CD4-positive, alpha-beta memory T cell (primary cell): Measurements from ENCODE around the gene DGUOK. TPM values are rescaled to one million over a fixed set of nuclear protein-coding genes. Genes with fewer than 3 reads are reported as not detected.
"Not testable (repeated sequence)": the region's sequence is repeated elsewhere in the genome, so short reads cannot be mapped to it uniquely, and the experiment has no call there.

Source experiments
- CTCF ChIA-PET: fragments of 350-600 bp; sonication (Branson Sonifier 250); formaldehyde crosslinking; loops from one replicate; lab custom pipeline; 2021; ENCODE audit warnings: inconsistent platforms; ENCODE audit not compliant: partially characterized antibody; lab: Charles Lee
- POLR2A ChIA-PET: fragments of 350-600 bp; sonication (Branson Sonifier 250); formaldehyde crosslinking; loops from one replicate; lab custom pipeline; 2021; ENCODE audit not compliant: partially characterized antibody; lab: Charles Lee
- DNase-seq, 5 donors: peaks; one replicate each; pipeline versions ENCODE4 v3.0.0 to v3.0.0-alpha.2; 2020 to 2022; ENCODE audit warnings: mixed read lengths in 1 of 5
- H3K27ac ChIP-seq: one replicate; pipeline ENCODE4 v1.7.0; 2013; ENCODE audit warnings: low read depth, low read length
- H3K27me3 ChIP-seq: 2 replicates; pipeline ENCODE4 v1.7.0; 2013; ENCODE audit warnings: mild to moderate bottlenecking, low read length, moderate library complexity; ENCODE audit not compliant: insufficient read depth
- H3K36me3 ChIP-seq: 2 replicates; pipeline ENCODE4 v1.7.0; 2013; ENCODE audit warnings: mild to moderate bottlenecking, low read length, moderate library complexity; ENCODE audit not compliant: insufficient read depth
- H3K4me1 ChIP-seq: 2 replicates; pipeline ENCODE4 v1.7.0; 2013; ENCODE audit warnings: mild to moderate bottlenecking, low read length, moderate library complexity; ENCODE audit not compliant: insufficient read depth
- H3K4me3 ChIP-seq, 2 donors: one replicate each; pipeline ENCODE4 v1.7.0; 2013; ENCODE audit warnings: low read length in 2 of 2, mild to moderate bottlenecking in 1 of 2
- H3K9me3 ChIP-seq, 2 donors: one replicate each; pipeline ENCODE4 v1.7.0; 2013; ENCODE audit warnings: low read length in 2 of 2, control low read depth in 1 of 2; ENCODE audit not compliant: control insufficient read depth in 1 of 2
- H3K27ac Mint-ChIP-seq, 7 donors: one replicate each; pipeline ENCODE4 v1.8.0; 2020 to 2021; ENCODE audit warnings: mixed read lengths in 7 of 7, mild to moderate bottlenecking in 6 of 7, inconsistent platforms in 3 of 7, moderate library complexity in 3 of 7
- H3K27me3 Mint-ChIP-seq, 2 donors: one replicate each; pipeline ENCODE4 v1.8.0; 2020 to 2021; ENCODE audit warnings: mixed read lengths in 2 of 2
- H3K36me3 Mint-ChIP-seq, 2 donors: one replicate each; pipeline ENCODE4 v1.8.0; 2020 to 2021; ENCODE audit warnings: mixed read lengths in 2 of 2, inconsistent platforms in 1 of 2, mild to moderate bottlenecking in 1 of 2
- H3K4me1 Mint-ChIP-seq, 4 donors: one replicate each; pipeline ENCODE4 v1.8.0; 2020 to 2021; ENCODE audit warnings: mixed read lengths in 4 of 4, mild to moderate bottlenecking in 1 of 4
- H3K4me3 Mint-ChIP-seq, 8 donors: one replicate each; pipeline ENCODE4 v1.8.0; 2020 to 2021; ENCODE audit warnings: mixed read lengths in 8 of 8, mild to moderate bottlenecking in 7 of 8, moderate library complexity in 6 of 8, inconsistent platforms in 3 of 8
- H3K9me3 Mint-ChIP-seq, 8 donors: one replicate each; pipeline ENCODE4 v1.8.0; 2020 to 2021; ENCODE audit warnings: mixed read lengths in 8 of 8, mild to moderate bottlenecking in 5 of 8, inconsistent platforms in 3 of 8, moderate library complexity in 1 of 8
- intact Hi-C: fragments of 100-400 bp; cut with micrococcal nuclease; formaldehyde crosslinking; loops from one replicate; pipeline ENCODE4 v1.15.1; 2023
- polyA plus RNA-seq, 2 donors: library from polyadenylated mRNA; unstranded; fragments of 300-500 nt; fragmentation: Illumina TruSeq; gene quantifications; one replicate each; pipeline ENCODE4 v1.2.3, GENCODE V29; 2021
- total RNA-seq, 2 experiments: library from RNA; stranded (reverse); gene quantifications; one replicate each; pipeline ENCODE4 v1.2.3, GENCODE V29; 2021

The DGUOK gene
- total and polyA plus RNA-seq, 4 experiments from 2014 or later: 52.2 to 199 (median 120) TPM

DNA sequence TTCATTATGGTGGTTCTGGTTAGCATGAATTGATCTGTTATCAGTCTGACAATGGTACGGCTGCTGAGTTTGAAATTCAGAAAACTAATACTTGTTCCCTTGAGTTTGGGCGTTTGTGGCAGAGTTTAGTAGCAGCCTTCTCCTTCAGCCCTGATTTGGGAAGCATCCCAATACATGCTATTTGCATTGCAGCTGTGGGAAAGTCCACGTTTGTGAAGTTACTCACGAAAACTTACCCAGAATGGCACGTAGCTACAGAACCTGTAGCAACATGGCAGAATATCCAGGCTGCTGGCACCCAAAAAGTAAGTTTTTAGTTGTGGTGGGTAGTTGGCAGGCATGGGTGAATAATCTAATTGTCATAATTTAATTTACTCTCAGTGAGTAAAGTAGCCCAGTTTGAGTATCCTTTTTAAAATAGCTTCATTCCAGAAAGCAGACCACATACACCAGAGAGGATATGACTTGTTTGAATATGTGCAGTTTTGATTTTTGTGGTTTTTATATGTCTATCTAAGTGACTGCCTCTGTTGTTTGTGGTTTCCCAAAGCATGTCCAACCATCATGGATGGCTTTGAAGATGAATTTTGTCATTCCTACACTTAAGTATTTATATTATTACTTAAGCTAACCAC is 12.2 kb downstream of the DGUOK start:
- H3K9me3 Mint-ChIP-seq: no peaks in the 10 kb centered on the region
- intact Hi-C loops: loop anchor here (1.0 kb wide), 1 partner anchor 48 kb away; no protein-coding TSS in a partner anchor

DNA sequence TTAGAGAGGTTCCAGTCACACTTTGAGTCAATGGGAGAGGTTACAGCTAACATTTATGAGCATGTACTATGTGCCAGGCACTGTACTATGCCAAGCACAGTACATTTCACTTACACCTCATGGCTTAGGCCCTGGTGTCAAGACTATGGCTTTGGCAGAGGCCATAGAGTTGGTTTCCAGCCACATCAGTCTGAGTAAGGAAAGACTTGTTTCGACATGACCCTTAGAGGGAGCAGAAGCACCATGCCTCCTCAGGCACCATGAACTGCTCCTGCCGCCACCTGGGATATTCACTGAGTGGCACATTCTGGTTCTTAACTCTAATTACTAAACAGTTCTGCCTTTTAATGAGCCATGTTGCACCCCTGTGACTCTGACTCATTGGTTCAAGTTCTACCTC is 12.7 kb downstream of the DGUOK start:
- H3K9me3 Mint-ChIP-seq: no peaks in the 10 kb centered on the region
- H3K36me3 Mint-ChIP-seq: peaks cover 20 to 67% of the 10 kb centered on the region in 2 donors
- POLR2A ChIA-PET: interaction anchor here (0.6 to 1.3 kb wide), 4 partner anchors 12 to 239 kb away, joined by 3 to 5 read pairs (median 4); partner anchors contain the start of gene MOB1A
- Histone ChIP-seq H3K27ac (no peak overlapping the region), H3K36me3 (peaks cover 4% of the 10 kb centered on the region), H3K4me1 (peaks cover 51% of the 10 kb centered on the region), H3K27me3 (no peaks in the 10 kb centered on the region), H3K4me3 (no peak overlapping the region), H3K9me3 (no peaks in the 10 kb centered on the region)
- intact Hi-C loops: loop anchor here (1.0 kb wide), 1 partner anchor 48 kb away; no protein-coding TSS in a partner anchor
- no peaks in the 10 kb centered on the region for H3K27me3 Mint-ChIP-seq
- CTCF ChIA-PET: interaction anchor here (0.8 to 1.2 kb wide), 4 partner anchors 10 to 208 kb away, joined by 3 to 6 read pairs (median 4); partner anchors contain the start of gene BOLA3
- DNase-seq: peak in 2 of 5 donors; percentile 18 to 21
- H3K4me1 Mint-ChIP-seq: peaks cover 53 to 80% (median 69%) of the 10 kb centered on the region in 4 donors
- H3K4me3 Mint-ChIP-seq: no peak overlapping the region
- peak overlapping the region in 6 of 7 donors; percentile 15 to 78 (median 28) for H3K27ac Mint-ChIP-seq

More for the DNA sequence above, 12.2 kb downstream of the DGUOK start:
- H3K9me3 ChIP-seq: no peaks in the 10 kb centered on the region
- Mint-ChIP-seq H3K27me3 (no peaks in the 10 kb centered on the region), H3K27ac (peak overlapping the region in 6 of 7 donors; percentile 15 to 78 (median 56)), H3K4me3 (peak overlapping the region in 3 of 8 donors; percentile 13 to 57 (median 17)), H3K4me1 (peaks cover 52 to 79% (median 69%) of the 10 kb centered on the region in 4 donors), H3K36me3 (peaks cover 17 to 65% of the 10 kb centered on the region in 2 donors)
- ChIA-PET CTCF (interaction anchor here (0.8 to 1.2 kb wide), 7 partner anchors 11 to 209 kb away, joined by 3 to 6 read pairs (median 3); partner anchors contain the start of gene BOLA3), POLR2A (interaction anchor here (0.6 to 1.3 kb wide), 5 partner anchors 11 to 240 kb away, joined by 3 to 5 read pairs (median 3); partner anchors contain the start of gene MOB1A)
- no peaks in the 10 kb centered on the region for H3K27me3 ChIP-seq
- H3K27ac ChIP-seq: no peak overlapping the region
- peaks cover 51% of the 10 kb centered on the region for H3K4me1 ChIP-seq
- H3K4me3 ChIP-seq: no peak overlapping the region
- DNase-seq: peak in 3 of 5 donors; percentile 21 to 35 (median 22)
- H3K36me3 ChIP-seq: peaks cover 4% of the 10 kb centered on the region

- H3K4me3 ChIP-seq, POLR2A ChIA-PET, DNase-seq, H3K9me3 Mint-ChIP-seq, H3K27me3 ChIP-seq, intact Hi-C loops, H3K36me3 ChIP-seq, H3K4me3 Mint-ChIP-seq, H3K27ac ChIP-seq, H3K27me3 Mint-ChIP-seq, H3K9me3 ChIP-seq: not testable (repeated sequence)
- H3K27ac Mint-ChIP-seq: peak overlapping the region in 2 of 7 donors; percentile 60 to 83
- CTCF ChIA-PET: interaction anchor here (0.7 kb wide), 1 partner anchor 66 kb away, joined by 3 read pairs; no protein-coding TSS in a partner anchor
- peaks cover 55% of the 10 kb centered on the region for H3K4me1 ChIP-seq
- H3K36me3 Mint-ChIP-seq: peaks cover 25 to 72% of the 10 kb centered on the region in 2 donors
- H3K4me1 Mint-ChIP-seq: peaks cover 59 to 85% (median 75%) of the 10 kb centered on the region in 4 donors
Observed at GRCh38 chr2:73940066-73940465, 13.4 kb downstream of the DGUOK start.

GRCh38 chr2:73942664-73943063 is 16.0 kb downstream of the DGUOK start:
- no peak overlapping the region for H3K4me3 Mint-ChIP-seq
- Histone ChIP-seq H3K27ac (no peak overlapping the region), H3K27me3 (no peaks in the 10 kb centered on the region), H3K9me3 (no peaks in the 10 kb centered on the region), H3K4me3 (no peak overlapping the region), H3K4me1 (peaks cover 34% of the 10 kb centered on the region), H3K36me3 (peaks cover 18% of the 10 kb centered on the region)
- DNase-seq: no peak
- peaks cover 25 to 75% of the 10 kb centered on the region in 2 donors for H3K36me3 Mint-ChIP-seq
- H3K9me3 Mint-ChIP-seq: no peaks in the 10 kb centered on the region
- POLR2A ChIA-PET: interaction anchor here (0.5 kb wide), 1 partner anchor 16 kb away, joined by 4 read pairs; no protein-coding TSS in a partner anchor
- intact Hi-C loops: no loop called here
- peak overlapping the region in 2 of 7 donors; percentile 27 to 61 for H3K27ac Mint-ChIP-seq
- no peaks in the 10 kb centered on the region for H3K27me3 Mint-ChIP-seq
- CTCF ChIA-PET: no interaction called here
- H3K4me1 Mint-ChIP-seq: peaks cover 54 to 81% (median 67%) of the 10 kb centered on the region in 4 donors

GRCh38 chr2:73944714-73945113 is 18.0 kb downstream of the DGUOK start:
- no peaks in the 10 kb centered on the region for H3K9me3 Mint-ChIP-seq
- DNase-seq: no peak
- H3K36me3 Mint-ChIP-seq: peaks cover 30 to 73% of the 10 kb centered on the region in 2 donors
- intact Hi-C loops: no loop called here
- Histone ChIP-seq H3K9me3 (no peaks in the 10 kb centered on the region), H3K4me1 (peaks cover 32% of the 10 kb centered on the region), H3K4me3 (no peak overlapping the region), H3K36me3 (peaks cover 23% of the 10 kb centered on the region), H3K27me3 (no peaks in the 10 kb centered on the region), H3K27ac (no peak overlapping the region)
- POLR2A ChIA-PET: interaction anchor here (0.7 kb wide), 1 partner anchor 13 kb away, joined by 3 read pairs; no protein-coding TSS in a partner anchor
- H3K4me3 Mint-ChIP-seq: peak overlapping the region in 1 of 8 donors; percentile 5
- peak overlapping the region; percentile 36 to 89 (median 71) for H3K27ac Mint-ChIP-seq
- CTCF ChIA-PET: interaction anchor here (2.5 kb wide), 1 partner anchor 8 kb away, joined by 5 read pairs; no protein-coding TSS in a partner anchor
- peaks cover 44 to 79% (median 64%) of the 10 kb centered on the region in 4 donors for H3K4me1 Mint-ChIP-seq
- no peaks in the 10 kb centered on the region for H3K27me3 Mint-ChIP-seq

GRCh38 chr2:73946215-73946614 is 19.5 kb downstream of the DGUOK start:
- Histone ChIP-seq H3K4me1 (peaks cover 25% of the 10 kb centered on the region), H3K27me3 (no peaks in the 10 kb centered on the region), H3K36me3 (peaks cover 32% of the 10 kb centered on the region), H3K4me3 (no peak overlapping the region), H3K9me3 (no peaks in the 10 kb centered on the region), H3K27ac (no peak overlapping the region)
- Mint-ChIP-seq H3K4me1 (peaks cover 36 to 77% (median 62%) of the 10 kb centered on the region in 4 donors), H3K4me3 (peak overlapping the region in 2 of 8 donors; percentile 2 to 15), H3K36me3 (peaks cover 40 to 72% of the 10 kb centered on the region in 2 donors), H3K27ac (peak overlapping the region; percentile 6 to 82 (median 45)), H3K9me3 (no peaks in the 10 kb centered on the region), H3K27me3 (no peaks in the 10 kb centered on the region)
- ChIA-PET POLR2A (interaction anchor here (0.6 to 0.7 kb wide), 2 partner anchors 19 to 236 kb away, joined by 3 read pairs; partner anchors contain the start of gene DGUOK), CTCF (interaction anchor here (1.3 kb wide), 1 partner anchor 389 kb away, joined by 4 read pairs; no protein-coding TSS in a partner anchor)
- DNase-seq: no peak
- intact Hi-C loops: no loop called here
